GM19324 (cell line): Measurements from ENCODE around the gene NAA15.
A peak's percentile ranks its signal among the peaks of the same experiment; 100 is the strongest.
"Not testable (repeated sequence)": the region's sequence is repeated elsewhere in the genome, so short reads cannot be mapped to it uniquely, and the experiment has no call there.

ENCODE experiments used
- ATAC-seq: cut with Tn5 transposase; IDR thresholded peaks from one replicate; pipeline ENCODE4 v1.9.1; 2021; ENCODE audit warnings: mild to moderate bottlenecking, moderate library complexity; ENCODE audit not compliant: unreplicated experiment, low FRiP score

NAA15 gene

GRCh38 chr4:139301113-139301820 is at the start of gene NAA15:
Gene NAA15 (plus strand): TSS chr4:139301505. CDS start chr4:139301778, 273 bp downstream.
- peak; percentile 90 for ATAC-seq

- ATAC-seq, result no peak
Observed at GRCh38 chr4:139253046-139253445, 48.3 kb upstream of the NAA15 start.

GRCh38 chr4:139253713-139254112 is 47.6 kb upstream of the NAA15 start:
- ATAC-seq, result no peak

DNA sequence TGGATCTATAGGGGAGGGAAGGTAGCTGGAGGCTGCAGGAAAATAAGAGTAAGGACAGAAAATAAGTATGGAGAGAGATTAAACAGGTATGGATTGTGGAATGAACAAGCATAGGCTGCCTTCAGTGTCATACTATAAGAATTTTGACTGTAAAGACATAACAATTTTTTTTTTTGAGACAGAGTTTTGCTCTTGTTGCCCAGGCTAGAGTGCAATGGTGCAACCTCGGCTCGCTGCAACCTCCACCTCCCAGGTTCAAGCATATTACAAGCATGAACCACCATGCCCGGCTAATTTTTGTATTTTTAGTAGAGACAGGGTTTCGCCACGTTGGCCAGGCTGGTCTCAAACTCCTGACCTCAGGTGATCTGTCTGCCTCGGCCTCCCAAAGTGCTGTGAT is 45.7 kb upstream of the NAA15 start:
- ATAC-seq, result not testable (repeated sequence)

GRCh38 chr4:139256349-139256748 is 45.0 kb upstream of the NAA15 start:
- no peak for ATAC-seq

DNA sequence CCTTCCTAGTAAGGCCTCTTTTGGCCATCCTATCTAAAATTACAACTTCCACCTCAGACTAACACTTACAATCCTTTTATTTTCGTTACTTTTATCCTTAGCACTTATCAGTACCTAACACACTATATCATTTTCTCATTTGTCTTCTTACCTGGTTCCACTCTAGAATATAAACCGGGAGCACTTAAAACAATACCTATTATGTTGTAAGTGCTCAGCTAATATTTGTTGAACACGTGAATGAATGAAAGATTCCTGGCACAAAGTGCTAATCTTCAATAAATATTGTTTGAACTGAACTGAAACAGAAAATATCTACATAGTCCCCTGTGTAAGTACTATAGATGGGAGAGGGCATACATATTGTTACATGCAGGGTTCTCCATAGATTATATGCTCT is 35.7 kb upstream of the NAA15 start:
- ATAC-seq, result no peak

- ATAC-seq, result no peak
Observed at GRCh38 chr4:139266208-139266582, 35.1 kb upstream of the NAA15 start.

- peak; percentile 99 for ATAC-seq
Observed at GRCh38 chr4:139266583-139267257, 34.6 kb upstream of the NAA15 start.

- no peak for ATAC-seq
Observed at GRCh38 chr4:139267301-139267700, 34.0 kb upstream of the NAA15 start.

GRCh38 chr4:139273835-139274234 is 27.5 kb upstream of the NAA15 start:
- ATAC-seq, result no peak

GRCh38 chr4:139274790-139275189 is 26.5 kb upstream of the NAA15 start:
- no peak for ATAC-seq

- ATAC-seq, result no peak
Observed at GRCh38 chr4:139275281-139275735, 26.0 kb upstream of the NAA15 start.

- ATAC-seq, result no peak
Observed at GRCh38 chr4:139278485-139278884, 22.8 kb upstream of the NAA15 start.

- no peak for ATAC-seq
Observed at GRCh38 chr4:139278912-139279759, 22.2 kb upstream of the NAA15 start.

DNA sequence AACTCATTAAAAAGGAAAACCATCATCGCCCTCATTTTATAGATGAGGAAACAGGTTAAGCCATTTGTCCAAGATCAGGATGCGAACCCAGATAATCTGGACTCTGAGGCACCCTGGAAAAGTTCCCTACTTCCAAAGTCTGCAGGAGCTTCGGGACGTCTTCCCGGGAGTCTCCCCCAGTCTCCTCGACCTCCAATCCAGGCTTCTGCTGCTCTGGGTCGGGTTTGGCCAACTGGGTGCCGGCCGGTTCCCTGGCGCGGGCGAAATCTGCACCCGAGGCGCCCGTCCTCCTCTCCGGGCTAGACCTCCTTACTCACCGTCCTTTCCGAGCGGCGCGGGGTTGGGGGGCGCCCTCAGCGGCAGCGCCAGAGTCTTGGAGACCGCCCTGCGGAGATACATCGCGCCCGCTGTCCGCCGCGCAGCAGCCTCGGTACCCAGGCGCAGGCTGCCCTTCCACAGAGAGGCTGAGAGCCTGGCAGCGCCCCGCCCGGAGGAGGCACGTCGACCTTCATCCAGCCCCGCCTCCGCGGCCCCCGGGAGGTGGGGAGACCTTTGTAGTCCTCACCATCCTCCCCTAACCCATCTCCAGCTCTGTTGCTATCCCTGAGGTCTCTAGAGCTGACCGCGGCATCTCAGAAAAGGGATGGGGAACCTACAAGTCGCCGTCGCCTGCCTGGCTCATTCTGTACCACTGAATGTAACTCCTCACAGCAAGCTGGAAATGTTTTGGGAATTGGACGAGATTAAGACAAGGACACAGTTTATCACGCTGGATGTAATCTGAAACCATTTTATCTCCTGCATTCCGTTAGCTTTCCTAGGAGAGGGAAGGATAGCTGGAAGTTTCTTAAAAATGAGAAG is 21.3 kb upstream of the NAA15 start, which contains the start of gene MGARP:
MGARP (minus strand) TSS at position 466 of the 861 bp plus-strand sequence; CDS start at position 399, 67 bp downstream.
- no peak for ATAC-seq

DNA sequence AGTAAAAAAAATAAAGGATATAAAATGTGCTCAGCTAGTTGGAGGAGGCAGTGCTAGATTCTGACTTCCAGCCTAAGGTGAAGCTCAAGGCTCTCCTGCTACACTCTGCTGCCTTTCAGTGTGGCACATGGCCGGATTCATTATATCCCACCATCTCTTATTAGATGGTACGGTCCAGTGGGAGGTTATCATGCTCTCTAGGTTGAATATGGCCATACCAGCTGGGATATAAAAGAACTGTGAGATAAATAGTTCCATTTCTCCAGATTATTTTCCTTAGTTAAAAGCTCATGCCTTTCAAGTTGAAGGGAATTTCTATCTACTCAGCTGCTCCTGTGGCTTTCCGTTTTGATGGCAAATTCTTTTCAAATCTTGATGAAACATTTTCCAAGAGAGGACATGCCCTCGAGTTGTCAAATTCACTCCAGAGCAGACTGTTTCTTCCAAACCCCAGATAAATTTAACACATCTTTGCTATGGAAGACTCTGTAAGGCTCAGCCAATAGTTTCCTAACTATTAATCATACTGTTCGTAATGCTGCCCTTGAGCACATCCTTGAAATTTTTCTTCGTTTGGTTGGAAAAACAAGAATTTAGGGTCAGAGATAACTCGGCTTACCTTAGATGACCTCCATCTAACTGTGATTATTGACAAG is 19.1 kb upstream of the NAA15 start:
- ATAC-seq, result no peak

DNA sequence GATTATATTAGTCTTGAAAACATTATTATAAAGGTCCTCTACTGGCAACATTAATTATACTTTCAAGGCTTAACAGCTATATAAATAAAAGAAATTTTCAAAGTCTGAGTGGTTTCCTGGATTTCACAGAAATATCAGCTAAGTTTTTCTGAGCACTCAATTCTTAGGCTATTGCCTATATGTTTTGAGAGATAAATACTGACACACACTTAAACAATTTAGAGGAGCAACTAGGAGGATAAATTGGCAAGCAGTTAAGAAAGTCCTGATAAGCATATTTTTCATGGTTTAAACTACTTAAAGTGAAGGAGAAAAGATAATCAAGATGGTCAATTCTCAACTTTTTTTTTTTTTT is 18.6 kb upstream of the NAA15 start:
- ATAC-seq, result no peak

- ATAC-seq, result no peak
Observed at GRCh38 chr4:139286186-139286698, 15.1 kb upstream of the NAA15 start.

DNA sequence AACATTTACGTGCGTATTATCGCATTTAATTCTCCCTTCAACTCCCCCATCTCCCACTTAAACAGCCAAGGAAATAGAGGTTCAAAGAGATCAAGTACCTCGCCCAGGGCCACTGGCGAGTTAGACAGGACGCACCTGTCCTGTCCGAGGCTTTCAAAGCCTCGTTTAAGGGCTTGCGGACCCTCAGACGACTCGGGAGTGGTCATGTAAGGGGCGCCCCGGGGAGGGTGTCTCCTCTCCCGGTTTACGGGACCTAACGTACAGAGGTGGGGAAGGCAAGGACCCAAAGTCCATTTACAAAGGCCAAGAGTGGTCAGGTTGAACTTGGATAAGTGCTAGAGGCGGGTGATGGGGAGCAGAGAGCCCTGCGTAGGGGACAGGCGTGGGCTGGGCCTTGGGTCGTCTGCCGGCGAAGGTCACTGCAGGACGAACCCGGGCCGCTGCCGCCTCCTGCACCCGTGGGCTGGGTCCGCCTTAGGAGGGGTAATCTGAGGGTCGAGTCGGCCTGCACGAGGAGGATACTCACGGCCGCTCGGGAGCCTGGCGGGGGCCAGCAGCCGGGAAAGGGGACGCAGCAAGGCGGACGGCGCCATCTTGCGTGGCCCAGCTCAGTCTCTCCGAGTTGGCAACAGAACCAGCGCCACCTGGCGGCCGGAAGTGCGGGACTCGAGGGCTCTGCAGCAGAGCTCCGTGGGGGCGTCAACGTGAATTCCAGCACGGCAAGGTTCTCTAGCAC is 5.9 kb upstream of the NAA15 start:
- peak; percentile 96 for ATAC-seq
